Measurements from ENCODE around the gene MAST4. TPM values are rescaled to one million over a fixed set of nuclear protein-coding genes. Genes with fewer than 3 reads are reported as not detected.

The MAST4 gene
- total RNA-seq, 4 donors from 2014 or later, result 16.2 to 32.8 (median 25.0) TPM

DNA sequence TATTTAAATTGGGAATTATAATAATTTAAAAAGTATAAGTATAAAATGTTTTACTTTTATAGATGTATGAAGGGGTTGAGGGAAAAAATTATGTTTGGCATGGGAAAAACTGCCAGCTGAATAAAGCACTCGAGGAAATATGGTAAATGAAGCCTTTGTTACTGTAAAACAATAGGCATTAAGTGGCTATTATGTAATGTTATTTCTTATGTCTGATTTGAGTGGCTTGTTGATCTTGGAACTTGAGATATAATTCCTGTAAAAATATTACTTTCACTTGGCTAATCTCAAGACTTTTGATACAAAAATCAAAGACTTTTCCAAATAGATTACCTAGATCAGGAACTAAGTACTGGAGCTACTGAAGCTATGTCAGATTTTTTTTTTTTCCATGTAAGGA, 417.5 kb downstream of the MAST4 start:
- Histone ChIP-seq H3K9me3 (no peaks in the 10 kb centered on the region), H3K4me1 (peaks cover 8 to 75% (median 11%) of the 10 kb centered on the region in 3 donors), H3K27me3 (no peaks in the 10 kb centered on the region), H3K36me3 (no peaks in the 10 kb centered on the region), H3K27ac (peak overlapping the region; percentile 69 to 94 (median 80)), H3K4me3 (no peak overlapping the region)
- TF ChIP-seq EP300 (IDR thresholded peaks at IDR 0.05), result no peak
- TF ChIP-seq, protein P1, sequence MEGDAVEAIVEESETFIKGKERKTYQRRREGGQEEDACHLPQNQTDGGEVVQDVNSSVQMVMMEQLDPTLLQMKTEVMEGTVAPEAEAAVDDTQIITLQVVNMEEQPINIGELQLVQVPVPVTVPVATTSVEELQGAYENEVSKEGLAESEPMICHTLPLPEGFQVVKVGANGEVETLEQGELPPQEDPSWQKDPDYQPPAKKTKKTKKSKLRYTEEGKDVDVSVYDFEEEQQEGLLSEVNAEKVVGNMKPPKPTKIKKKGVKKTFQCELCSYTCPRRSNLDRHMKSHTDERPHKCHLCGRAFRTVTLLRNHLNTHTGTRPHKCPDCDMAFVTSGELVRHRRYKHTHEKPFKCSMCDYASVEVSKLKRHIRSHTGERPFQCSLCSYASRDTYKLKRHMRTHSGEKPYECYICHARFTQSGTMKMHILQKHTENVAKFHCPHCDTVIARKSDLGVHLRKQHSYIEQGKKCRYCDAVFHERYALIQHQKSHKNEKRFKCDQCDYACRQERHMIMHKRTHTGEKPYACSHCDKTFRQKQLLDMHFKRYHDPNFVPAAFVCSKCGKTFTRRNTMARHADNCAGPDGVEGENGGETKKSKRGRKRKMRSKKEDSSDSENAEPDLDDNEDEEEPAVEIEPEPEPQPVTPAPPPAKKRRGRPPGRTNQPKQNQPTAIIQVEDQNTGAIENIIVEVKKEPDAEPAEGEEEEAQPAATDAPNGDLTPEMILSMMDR (IDR thresholded peaks at IDR 0.05), result no peak
- ATAC-seq, result no peak
- WGBS, 2 donors (ENCODE audit: low coverage in 1 of 2), result 25 to 37% methylated on average over 1 of the region's 1 CpG

DNA sequence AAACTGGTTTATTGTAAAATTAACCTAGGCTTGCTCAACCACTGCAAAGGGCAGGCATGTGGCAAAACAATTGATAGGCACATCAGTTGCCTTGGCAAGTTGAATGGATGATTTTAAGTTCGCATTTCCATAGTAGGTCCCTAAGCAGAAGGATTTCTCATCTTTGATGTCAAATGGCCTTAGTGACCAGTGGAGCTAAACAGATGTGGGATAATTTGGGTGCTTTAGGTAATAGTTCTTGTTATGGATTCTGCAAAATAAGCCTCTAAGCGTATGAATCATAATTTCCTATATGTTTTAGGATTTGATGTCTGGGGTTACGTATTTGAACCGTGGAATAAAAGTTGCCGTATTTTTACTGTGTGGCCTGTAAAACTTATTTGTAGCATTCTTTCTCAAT, 418.0 kb downstream of the MAST4 start:
- ATAC-seq, result no peak
- peak overlapping the region; percentile 69 to 94 (median 80) for H3K27ac ChIP-seq
- H3K27me3 ChIP-seq, result no peaks in the 10 kb centered on the region
- no peak overlapping the region for H3K4me3 ChIP-seq
- 90 to 93% methylated on average over 5 of the region's 5 CpGs for WGBS, 2 donors (ENCODE audit: low coverage in 1 of 2)
- H3K4me1 ChIP-seq, result peaks cover 8 to 74% (median 11%) of the 10 kb centered on the region in 3 donors
- TF ChIP-seq EP300 (IDR thresholded peaks at IDR 0.05) (no peak), POLR2A (IDR thresholded peaks at IDR 0.05) (no peak), POLR2AphosphoS5 (IDR thresholded peaks at IDR 0.05) (no peak)
- TF ChIP-seq, protein P1 (IDR thresholded peaks at IDR 0.05), result no peak
- H3K36me3 ChIP-seq, result no peaks in the 10 kb centered on the region
- H3K9me3 ChIP-seq, result no peaks in the 10 kb centered on the region

DNA sequence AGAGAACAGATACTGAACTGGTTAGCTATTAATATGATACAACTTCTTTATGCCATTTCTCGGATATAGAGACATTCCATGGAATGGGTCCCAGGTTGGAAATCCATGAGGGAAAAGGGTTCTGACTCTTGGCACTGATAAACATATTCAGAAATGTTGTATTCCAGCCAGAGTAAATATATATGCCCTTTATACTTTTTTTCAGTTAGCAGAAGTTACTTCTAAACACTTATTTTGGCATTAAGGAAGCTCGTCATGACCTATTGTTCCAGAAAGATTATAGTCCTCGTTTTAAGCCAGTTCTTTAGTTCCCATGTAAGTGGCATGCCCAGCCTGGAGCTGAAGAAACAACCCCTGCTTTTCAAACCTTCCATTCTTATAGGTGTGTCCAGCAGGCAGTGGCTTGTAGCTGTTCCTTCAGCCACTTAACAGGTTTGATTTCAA, 418.8 kb downstream of the MAST4 start:
- 7 to 10% methylated on average over 3 of the region's 3 CpGs for WGBS, 2 donors (ENCODE audit: low coverage in 1 of 2)
- Histone ChIP-seq H3K27ac (peak overlapping the region; percentile 69 to 94 (median 80)), H3K4me1 (peaks cover 8 to 76% (median 15%) of the 10 kb centered on the region in 3 donors), H3K4me3 (peak overlapping the region; percentile 35 to 65), H3K9me3 (no peaks in the 10 kb centered on the region), H3K27me3 (no peaks in the 10 kb centered on the region), H3K36me3 (no peaks in the 10 kb centered on the region)
- no peak for ATAC-seq
- TF ChIP-seq POLR2AphosphoS5 (IDR thresholded peaks at IDR 0.05) (peak; percentile 13), EP300 (IDR thresholded peaks at IDR 0.05) (no peak)

DNA sequence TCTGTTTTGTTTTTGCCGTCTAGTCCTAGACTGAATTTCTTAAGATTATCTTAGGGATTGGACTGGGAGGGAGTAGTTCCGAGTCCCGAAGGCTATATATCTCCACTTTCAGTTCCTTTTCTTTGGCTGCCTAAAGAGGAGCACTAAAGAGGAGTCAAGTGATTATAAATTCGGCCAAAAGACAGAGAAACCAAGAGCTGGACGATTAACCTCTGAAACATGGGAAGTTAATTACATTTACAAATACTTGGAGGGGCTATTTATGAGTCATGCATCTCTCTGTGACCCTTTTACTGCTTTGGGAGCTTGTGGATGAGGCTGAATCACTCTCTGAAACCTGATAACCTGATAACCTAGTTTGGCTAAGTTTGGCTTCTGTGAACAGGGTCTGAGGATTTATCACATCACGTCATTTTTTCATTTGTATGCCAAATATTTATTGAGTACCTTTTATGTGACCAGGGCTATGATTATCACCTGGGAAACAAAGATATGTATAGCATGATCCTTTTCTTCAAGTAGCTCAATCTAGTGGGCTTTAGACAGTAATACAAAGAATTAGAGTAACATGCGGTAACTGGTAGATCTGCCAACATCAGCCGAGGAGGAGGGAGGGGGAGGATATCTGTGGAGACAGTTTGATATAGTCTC, 419.5 kb downstream of the MAST4 start:
- Histone ChIP-seq H3K4me1 (peaks cover 8 to 75% (median 14%) of the 10 kb centered on the region in 3 donors), H3K27ac (peak overlapping the region; percentile 69 to 94 (median 80)), H3K4me3 (peak overlapping the region; percentile 35 to 65), H3K9me3 (no peaks in the 10 kb centered on the region), H3K36me3 (no peaks in the 10 kb centered on the region), H3K27me3 (no peaks in the 10 kb centered on the region)
- ATAC-seq, result peak; percentile 39
- 2 to 12% methylated on average over 8 of the region's 8 CpGs for WGBS, 2 donors (ENCODE audit: low coverage in 1 of 2)
- TF ChIP-seq POLR2A (IDR thresholded peaks at IDR 0.05), result no peak
- TF ChIP-seq, protein P1 (IDR thresholded peaks at IDR 0.05), result no peak

DNA sequence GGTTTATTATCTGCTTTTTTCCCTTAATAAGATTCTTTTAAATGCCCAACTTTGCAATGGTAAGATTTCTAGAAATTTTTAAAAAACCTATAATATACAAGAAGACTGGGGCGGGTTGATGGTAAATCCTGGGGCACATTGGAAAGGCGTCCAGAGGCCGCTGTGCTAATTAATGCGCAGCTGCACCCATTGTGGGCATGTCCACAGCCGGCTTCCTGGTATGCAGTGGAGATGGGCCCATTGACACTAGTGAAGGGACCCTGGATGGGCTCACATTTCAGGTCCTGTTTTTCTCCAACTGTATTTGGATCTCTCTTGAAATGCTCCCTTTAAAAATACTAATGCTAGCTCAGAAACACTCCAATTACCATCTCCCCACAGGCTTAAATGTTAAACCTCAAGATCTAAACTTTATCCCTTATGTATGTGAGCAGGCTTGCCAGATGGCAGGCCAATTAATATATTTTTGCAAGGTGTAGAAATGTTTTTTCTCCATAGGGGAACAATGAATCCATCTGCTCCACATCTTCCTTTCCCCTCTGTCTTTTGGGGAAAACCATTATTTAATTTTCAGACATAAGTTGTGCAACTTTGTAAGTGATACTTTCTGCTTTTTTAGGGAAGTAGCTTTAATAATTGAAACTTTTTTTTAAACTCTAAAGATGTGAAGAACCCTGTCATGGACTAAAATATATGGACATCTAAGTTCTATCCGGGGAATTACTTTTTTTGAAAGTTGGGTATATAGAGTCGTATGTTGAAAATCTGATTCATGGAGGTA, 423.1 kb downstream of the MAST4 start:
- WGBS, 2 donors (ENCODE audit: low coverage in 1 of 2), result 94 to 95% methylated on average over 6 to 7 of the region's 7 CpGs
- ATAC-seq, result no peak
- Histone ChIP-seq H3K27ac (no peak overlapping the region), H3K4me1 (peaks cover 0 to 61% (median 18%) of the 10 kb centered on the region in 3 donors), H3K9me3 (no peaks in the 10 kb centered on the region), H3K36me3 (no peaks in the 10 kb centered on the region), H3K27me3 (no peaks in the 10 kb centered on the region), H3K4me3 (no peak overlapping the region)
- TF ChIP-seq EP300 (IDR thresholded peaks at IDR 0.05) (no peak), POLR2A (IDR thresholded peaks at IDR 0.05) (no peak), POLR2AphosphoS5 (IDR thresholded peaks at IDR 0.05) (no peak)
- TF ChIP-seq, protein P1 (IDR thresholded peaks at IDR 0.05), result no peak

Measured in gastroesophageal sphincter (tissue), 4 donors.